Measurements from ENCODE around the gene MAGI1. TPM values are rescaled to one million over a fixed set of nuclear protein-coding genes. Genes with fewer than 3 reads are reported as not detected.

The MAGI1 gene
- total RNA-seq, 1 experiment from 2014 or later = 38.6 TPM

DNA sequence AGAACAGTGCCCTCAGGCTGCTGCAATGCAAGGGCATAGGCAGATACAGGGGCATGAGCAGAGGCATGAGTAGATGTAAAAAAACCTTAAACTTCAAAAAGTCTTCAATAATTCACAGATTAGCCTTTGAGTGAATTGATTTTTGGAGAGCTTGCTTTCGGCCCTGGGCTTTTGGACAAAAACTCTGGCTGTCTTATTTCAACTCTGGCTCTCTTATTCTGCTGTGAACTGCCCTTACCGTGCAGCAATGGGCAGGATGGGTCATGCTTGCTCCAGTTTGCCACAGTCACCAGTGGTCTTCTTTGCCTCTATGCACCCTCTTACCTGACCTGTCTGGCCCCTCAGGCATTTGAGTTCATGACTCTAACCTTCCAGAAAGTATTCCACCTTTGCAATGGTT, 555.7 kb downstream of the MAGI1 start (continued):
- TF ChIP-seq, protein P1, sequence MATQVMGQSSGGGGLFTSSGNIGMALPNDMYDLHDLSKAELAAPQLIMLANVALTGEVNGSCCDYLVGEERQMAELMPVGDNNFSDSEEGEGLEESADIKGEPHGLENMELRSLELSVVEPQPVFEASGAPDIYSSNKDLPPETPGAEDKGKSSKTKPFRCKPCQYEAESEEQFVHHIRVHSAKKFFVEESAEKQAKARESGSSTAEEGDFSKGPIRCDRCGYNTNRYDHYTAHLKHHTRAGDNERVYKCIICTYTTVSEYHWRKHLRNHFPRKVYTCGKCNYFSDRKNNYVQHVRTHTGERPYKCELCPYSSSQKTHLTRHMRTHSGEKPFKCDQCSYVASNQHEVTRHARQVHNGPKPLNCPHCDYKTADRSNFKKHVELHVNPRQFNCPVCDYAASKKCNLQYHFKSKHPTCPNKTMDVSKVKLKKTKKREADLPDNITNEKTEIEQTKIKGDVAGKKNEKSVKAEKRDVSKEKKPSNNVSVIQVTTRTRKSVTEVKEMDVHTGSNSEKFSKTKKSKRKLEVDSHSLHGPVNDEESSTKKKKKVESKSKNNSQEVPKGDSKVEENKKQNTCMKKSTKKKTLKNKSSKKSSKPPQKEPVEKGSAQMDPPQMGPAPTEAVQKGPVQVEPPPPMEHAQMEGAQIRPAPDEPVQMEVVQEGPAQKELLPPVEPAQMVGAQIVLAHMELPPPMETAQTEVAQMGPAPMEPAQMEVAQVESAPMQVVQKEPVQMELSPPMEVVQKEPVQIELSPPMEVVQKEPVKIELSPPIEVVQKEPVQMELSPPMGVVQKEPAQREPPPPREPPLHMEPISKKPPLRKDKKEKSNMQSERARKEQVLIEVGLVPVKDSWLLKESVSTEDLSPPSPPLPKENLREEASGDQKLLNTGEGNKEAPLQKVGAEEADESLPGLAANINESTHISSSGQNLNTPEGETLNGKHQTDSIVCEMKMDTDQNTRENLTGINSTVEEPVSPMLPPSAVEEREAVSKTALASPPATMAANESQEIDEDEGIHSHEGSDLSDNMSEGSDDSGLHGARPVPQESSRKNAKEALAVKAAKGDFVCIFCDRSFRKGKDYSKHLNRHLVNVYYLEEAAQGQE (IDR thresholded peaks at IDR 0.05; ENCODE audit: low read depth) = no peak
- TF ChIP-seq JUND (IDR thresholded peaks at IDR 0.05) = no peak
- no peak for TF ChIP-seq YY1 (IDR thresholded peaks at IDR 0.05; ENCODE audit: extremely low read depth, insufficient replicate concordance, low read depth, low read length)

- Histone ChIP-seq H3K4me3 (replicated peaks in 1 of 2; ENCODE audit: low read depth in 1 of 2, low read length in 2 of 2) (no peak overlapping the region), H3K9ac (ENCODE audit: low read length) (no peak overlapping the region), H3K4me2 (ENCODE audit: low read length) (no peak overlapping the region), H3K27me3 (ENCODE audit: insufficient read depth, low read length) (no peaks in the 10 kb centered on the region), H3K9me3 (ENCODE audit: control insufficient read depth in 1 of 2, insufficient read depth in 1 of 2, low read depth in 1 of 2, low read length in 2 of 2) (no peaks in the 10 kb centered on the region), H3K27ac (ENCODE audit: low read depth, low read length) (no peak overlapping the region), H4K20me1 (ENCODE audit: insufficient read depth) (no peaks in the 10 kb centered on the region), H2AFZ (ENCODE audit: low read depth, low read length, poor library complexity, severe bottlenecking) (no peak overlapping the region), H3K9me2 (ENCODE audit: insufficient read depth) (no peaks in the 10 kb centered on the region), H3K4me1 (ENCODE audit: control insufficient read depth in 1 of 2, insufficient read depth in 2 of 2, low read length in 2 of 2) (peaks cover 0 to 10% of the 10 kb centered on the region in 2 experiments; a peak in 1 of 4 replicates), H3K79me2 (ENCODE audit: insufficient read depth, low read length) (no peaks in the 10 kb centered on the region), H3K36me3 (ENCODE audit: control insufficient read depth in 1 of 2, insufficient read depth in 2 of 2, low read length in 2 of 2) (no peaks in the 10 kb centered on the region)
- TF ChIP-seq EZH2phosphoT487 (IDR thresholded peaks at IDR 0.05; ENCODE audit: borderline replicate concordance) (no peak), EZH2 (IDR thresholded peaks at IDR 0.05) (no peak), EGR1 (IDR thresholded peaks at IDR 0.05; ENCODE audit: low read depth) (no peak), ZNF274 (IDR thresholded peaks at IDR 0.05; ENCODE audit: low read depth, low read length) (no peak), MAX (IDR thresholded peaks at IDR 0.05) (no peak)
- TF ChIP-seq, protein P2, sequence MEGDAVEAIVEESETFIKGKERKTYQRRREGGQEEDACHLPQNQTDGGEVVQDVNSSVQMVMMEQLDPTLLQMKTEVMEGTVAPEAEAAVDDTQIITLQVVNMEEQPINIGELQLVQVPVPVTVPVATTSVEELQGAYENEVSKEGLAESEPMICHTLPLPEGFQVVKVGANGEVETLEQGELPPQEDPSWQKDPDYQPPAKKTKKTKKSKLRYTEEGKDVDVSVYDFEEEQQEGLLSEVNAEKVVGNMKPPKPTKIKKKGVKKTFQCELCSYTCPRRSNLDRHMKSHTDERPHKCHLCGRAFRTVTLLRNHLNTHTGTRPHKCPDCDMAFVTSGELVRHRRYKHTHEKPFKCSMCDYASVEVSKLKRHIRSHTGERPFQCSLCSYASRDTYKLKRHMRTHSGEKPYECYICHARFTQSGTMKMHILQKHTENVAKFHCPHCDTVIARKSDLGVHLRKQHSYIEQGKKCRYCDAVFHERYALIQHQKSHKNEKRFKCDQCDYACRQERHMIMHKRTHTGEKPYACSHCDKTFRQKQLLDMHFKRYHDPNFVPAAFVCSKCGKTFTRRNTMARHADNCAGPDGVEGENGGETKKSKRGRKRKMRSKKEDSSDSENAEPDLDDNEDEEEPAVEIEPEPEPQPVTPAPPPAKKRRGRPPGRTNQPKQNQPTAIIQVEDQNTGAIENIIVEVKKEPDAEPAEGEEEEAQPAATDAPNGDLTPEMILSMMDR (IDR thresholded peaks at IDR 0.05 in 2 of 3, conservative IDR thresholded peaks at IDR 0.05 in 1 of 3; ENCODE audit: borderline replicate concordance in 1 of 3, insufficient read depth in 1 of 3, low read depth in 2 of 3, low read length in 2 of 3) = no peak
- TF ChIP-seq, protein P1 (IDR thresholded peaks at IDR 0.05; ENCODE audit: low read depth) = no peak
- DNase-seq (ENCODE audit: low read depth, low spot score) (no peak), ATAC-seq (no peak)
- intact Hi-C loops (cut with micrococcal nuclease) = no loop called here
- ChIA-PET RAD21 (ENCODE audit: low non-redundant PET in 1 of 2, low total read pairs in 2 of 2, uncharacterized antibody in 2 of 2, unreplicated experiment in 2 of 2) (no interaction called here), CTCF (no interaction called here), POLR2A (interaction anchor here (0.7 kb wide), 1 partner anchor 393 kb away, joined by 5 read pairs; no protein-coding TSS in a partner anchor)
- no TSS peak for BruUV-seq (replicated peaks)
Observed at GRCh38 chr3:65481085-65481484, 557.6 kb downstream of the MAGI1 start.
